HCEC 1CT (cell line): ENCODE results near the gene IQSEC1.
A peak's percentile ranks its signal among the peaks of the same experiment; 100 is the strongest.
"Not testable (repeated sequence)": the region's sequence is repeated elsewhere in the genome, so short reads cannot be mapped to it uniquely, and the experiment has no call there.

Experiments used
- DNase-seq: peaks from one replicate; pipeline ENCODE4 v3.0.0-alpha.2; 2017

The IQSEC1 gene

GRCh38 chr3:12884790-12885582 is 188.2 kb downstream of the IQSEC1 start:
- DNase-seq: no peak

GRCh38 chr3:12884186-12884680 is 189.0 kb downstream of the IQSEC1 start:
- DNase-seq: no peak

- no peak for DNase-seq
Observed at GRCh38 chr3:12882336-12883310, 190.6 kb downstream of the IQSEC1 start.

- not testable (repeated sequence) for DNase-seq
Observed at GRCh38 chr3:12881858-12882257, 191.4 kb downstream of the IQSEC1 start.

- DNase-seq: no peak
Observed at GRCh38 chr3:12879191-12879815, 193.9 kb downstream of the IQSEC1 start.

GRCh38 chr3:12878758-12879157 is 194.5 kb downstream of the IQSEC1 start:
- DNase-seq: not testable (repeated sequence)

- no peak for DNase-seq
Observed at GRCh38 chr3:12878141-12878574, 195.1 kb downstream of the IQSEC1 start.

- DNase-seq: no peak
Observed at GRCh38 chr3:12877040-12877439, 196.2 kb downstream of the IQSEC1 start.

GRCh38 chr3:12875857-12876836 is 197.1 kb downstream of the IQSEC1 start:
- no peak for DNase-seq

- DNase-seq: no peak
Observed at GRCh38 chr3:12871404-12871983, 201.7 kb downstream of the IQSEC1 start.

GRCh38 chr3:12870942-12871341 is 202.3 kb downstream of the IQSEC1 start:
- no peak for DNase-seq

- no peak for DNase-seq
Observed at GRCh38 chr3:12869035-12869621, 204.1 kb downstream of the IQSEC1 start.

GRCh38 chr3:12868039-12869034 is 204.9 kb downstream of the IQSEC1 start:
- peak; percentile 78 for DNase-seq

- DNase-seq: no peak
Observed at GRCh38 chr3:12866836-12867235, 206.4 kb downstream of the IQSEC1 start.

GRCh38 chr3:12865271-12865670 is 208.0 kb downstream of the IQSEC1 start:
- no peak for DNase-seq

GRCh38 chr3:12862387-12862786 is 210.8 kb downstream of the IQSEC1 start:
- DNase-seq: no peak

- no peak for DNase-seq
Observed at GRCh38 chr3:12861611-12862010, 211.6 kb downstream of the IQSEC1 start.

- DNase-seq: no peak
Observed at GRCh38 chr3:12859840-12860239, 213.4 kb downstream of the IQSEC1 start.

GRCh38 chr3:12856626-12857025 is 216.6 kb downstream of the IQSEC1 start:
- no peak for DNase-seq

- no peak for DNase-seq
Observed at GRCh38 chr3:12854565-12854964, 218.7 kb downstream of the IQSEC1 start.
